MM.1S (cell line): ENCODE data around the gene CYTH1.

ENCODE experiments used
- EZH2 ChIP-seq: fragments of 300-600 bp; sonication (generic); optimal IDR thresholded peaks from 2 replicates; pipeline ENCODE3; 2017; ENCODE audit warnings: low read depth, mild to moderate bottlenecking, antibody characterized with exemption, low read length, mixed read lengths
- EZH2phosphoT487 ChIP-seq: fragments of 300-600 bp; sonication (generic); IDR thresholded peaks from 2 replicates; pipeline ENCODE4 v1.6.1; 2018; ENCODE audit warnings: antibody characterized with exemption, low read length
- TF ChIP-seq, protein P1 (sequence below): fragments of 300-600 bp; sonication (generic); IDR thresholded peaks from 2 replicates; pipeline ENCODE4 v1.5.1; 2016; ENCODE audit warnings: antibody characterized with exemption, low read length, mixed read lengths

DNA sequence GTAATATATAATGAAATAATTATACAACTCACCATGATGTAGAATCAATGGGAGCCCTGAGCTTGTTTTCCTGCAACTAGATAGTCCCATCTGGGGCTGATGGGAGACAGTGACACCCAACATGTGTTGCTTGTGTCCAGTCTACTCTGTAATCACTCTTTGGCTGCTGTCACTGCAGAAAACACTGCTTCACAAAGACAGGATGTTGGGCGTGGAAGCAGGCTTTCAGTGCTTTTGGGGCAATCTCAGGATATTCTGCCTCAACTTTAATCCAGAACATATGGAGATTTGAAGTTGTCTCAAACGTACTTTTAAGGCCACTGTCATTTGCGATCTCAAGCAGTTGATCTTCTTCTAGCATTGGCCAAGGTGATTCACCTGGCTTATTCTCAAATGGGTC is 94.9 kb downstream of the CYTH1 start:
- TF ChIP-seq EZH2: no peak
- TF ChIP-seq, protein P1, sequence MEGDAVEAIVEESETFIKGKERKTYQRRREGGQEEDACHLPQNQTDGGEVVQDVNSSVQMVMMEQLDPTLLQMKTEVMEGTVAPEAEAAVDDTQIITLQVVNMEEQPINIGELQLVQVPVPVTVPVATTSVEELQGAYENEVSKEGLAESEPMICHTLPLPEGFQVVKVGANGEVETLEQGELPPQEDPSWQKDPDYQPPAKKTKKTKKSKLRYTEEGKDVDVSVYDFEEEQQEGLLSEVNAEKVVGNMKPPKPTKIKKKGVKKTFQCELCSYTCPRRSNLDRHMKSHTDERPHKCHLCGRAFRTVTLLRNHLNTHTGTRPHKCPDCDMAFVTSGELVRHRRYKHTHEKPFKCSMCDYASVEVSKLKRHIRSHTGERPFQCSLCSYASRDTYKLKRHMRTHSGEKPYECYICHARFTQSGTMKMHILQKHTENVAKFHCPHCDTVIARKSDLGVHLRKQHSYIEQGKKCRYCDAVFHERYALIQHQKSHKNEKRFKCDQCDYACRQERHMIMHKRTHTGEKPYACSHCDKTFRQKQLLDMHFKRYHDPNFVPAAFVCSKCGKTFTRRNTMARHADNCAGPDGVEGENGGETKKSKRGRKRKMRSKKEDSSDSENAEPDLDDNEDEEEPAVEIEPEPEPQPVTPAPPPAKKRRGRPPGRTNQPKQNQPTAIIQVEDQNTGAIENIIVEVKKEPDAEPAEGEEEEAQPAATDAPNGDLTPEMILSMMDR: no peak
- no peak for TF ChIP-seq EZH2phosphoT487
